ENCODE data around the gene C6orf47. TPM values are rescaled to one million over a fixed set of nuclear protein-coding genes. Genes with fewer than 3 reads are reported as not detected.

C6orf47 gene
- total and polyA plus RNA-seq, 2 of the 8 experiments (the other 6 are each of a cell fraction or from before 2014, with no cell fraction given) = 4.7 to 14.6 TPM

DNA sequence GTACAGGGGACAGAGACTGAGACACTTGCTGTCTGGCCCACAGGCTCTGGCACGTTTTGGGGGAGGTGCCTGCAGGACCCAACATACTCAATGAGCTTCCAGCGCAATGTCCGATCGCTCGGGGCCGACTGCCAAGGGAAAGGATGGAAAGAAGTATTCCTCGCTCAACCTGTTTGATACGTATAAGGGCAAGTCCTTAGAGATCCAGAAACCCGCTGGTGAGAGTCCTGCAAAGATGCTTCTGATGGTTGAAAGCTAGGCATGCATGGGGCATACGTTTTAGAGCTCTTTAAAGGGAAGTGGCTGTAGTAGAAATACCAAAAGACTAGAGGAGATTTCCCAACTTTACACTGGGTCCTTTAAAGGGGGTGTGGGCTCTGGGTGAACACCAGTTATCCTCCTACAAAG, 37.9 kb downstream of the C6orf47 start:
- H3K4me3 ChIP-seq (ENCODE audit: extremely low read depth in 1 of 4, insufficient read depth in 2 of 4, low read depth in 3 of 4, low read length in 4 of 4) = peak overlapping the region; percentile 88 to 98 (median 98); a peak in 5 of 8 replicates
- H2AFZ ChIP-seq (ENCODE audit: low read length) = no peak overlapping the region
- peak overlapping the region in 2 of 4 experiments; percentile 34 to 75; a peak in 3 of 7 replicates for H3K9ac ChIP-seq (replicated peaks in 1 of 4; ENCODE audit: extremely low read depth in 1 of 4, low read depth in 3 of 4, low read length in 3 of 4)
- H4K8ac ChIP-seq (ENCODE audit: extremely low read depth, insufficient read depth, low read length) = no peak overlapping the region
- peaks cover 5% of the 10 kb centered on the region; the same call in 1 of the 2 replicates for H3K23me2 ChIP-seq (ENCODE audit: low read depth, low read length)
- ChIA-PET CTCF (ENCODE audit: partially characterized antibody) (interaction anchor here (0.5 to 2.7 kb wide), 12 partner anchors 12 to 76 kb away, joined by 3 to 10 read pairs (median 5); partner anchors contain the start of genes ATP6V1G2, BAG6, LST1 and NFKBIL1), POLR2A (ENCODE audit: partially characterized antibody) (interaction anchor here (0.8 to 34.9 kb wide), 18 partner anchors 7 to 349 kb away, joined by 3 to 883 read pairs (median 5); partner anchors contain the start of genes APOM, ATP6V1G2, BAG6 and C6orf47)
- no peak overlapping the region for H2BK120ac ChIP-seq (replicated peaks; ENCODE audit: low read depth, low read length)
- H3K23ac ChIP-seq (ENCODE audit: insufficient read length) = no peak overlapping the region
- no peak for FAIRE-seq
- no peak overlapping the region for H2BK5ac ChIP-seq (ENCODE audit: low read depth, low read length)
- TF ChIP-seq, protein P1, sequence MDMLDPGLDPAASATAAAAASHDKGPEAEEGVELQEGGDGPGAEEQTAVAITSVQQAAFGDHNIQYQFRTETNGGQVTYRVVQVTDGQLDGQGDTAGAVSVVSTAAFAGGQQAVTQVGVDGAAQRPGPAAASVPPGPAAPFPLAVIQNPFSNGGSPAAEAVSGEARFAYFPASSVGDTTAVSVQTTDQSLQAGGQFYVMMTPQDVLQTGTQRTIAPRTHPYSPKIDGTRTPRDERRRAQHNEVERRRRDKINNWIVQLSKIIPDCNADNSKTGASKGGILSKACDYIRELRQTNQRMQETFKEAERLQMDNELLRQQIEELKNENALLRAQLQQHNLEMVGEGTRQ (IDR thresholded peaks at IDR 0.05; ENCODE audit: low read length) = no peak
- no peak for TF ChIP-seq CEBPB (IDR thresholded peaks at IDR 0.05; ENCODE audit: low read depth, low read length)
- no peak for TF ChIP-seq CBX8 (IDR thresholded peaks at IDR 0.05; ENCODE audit: borderline replicate concordance, low read depth, low read length)
- no peak for TF ChIP-seq MAFK (IDR thresholded peaks at IDR 0.05; ENCODE audit: low read depth, low read length)
- TF ChIP-seq, protein P2, sequence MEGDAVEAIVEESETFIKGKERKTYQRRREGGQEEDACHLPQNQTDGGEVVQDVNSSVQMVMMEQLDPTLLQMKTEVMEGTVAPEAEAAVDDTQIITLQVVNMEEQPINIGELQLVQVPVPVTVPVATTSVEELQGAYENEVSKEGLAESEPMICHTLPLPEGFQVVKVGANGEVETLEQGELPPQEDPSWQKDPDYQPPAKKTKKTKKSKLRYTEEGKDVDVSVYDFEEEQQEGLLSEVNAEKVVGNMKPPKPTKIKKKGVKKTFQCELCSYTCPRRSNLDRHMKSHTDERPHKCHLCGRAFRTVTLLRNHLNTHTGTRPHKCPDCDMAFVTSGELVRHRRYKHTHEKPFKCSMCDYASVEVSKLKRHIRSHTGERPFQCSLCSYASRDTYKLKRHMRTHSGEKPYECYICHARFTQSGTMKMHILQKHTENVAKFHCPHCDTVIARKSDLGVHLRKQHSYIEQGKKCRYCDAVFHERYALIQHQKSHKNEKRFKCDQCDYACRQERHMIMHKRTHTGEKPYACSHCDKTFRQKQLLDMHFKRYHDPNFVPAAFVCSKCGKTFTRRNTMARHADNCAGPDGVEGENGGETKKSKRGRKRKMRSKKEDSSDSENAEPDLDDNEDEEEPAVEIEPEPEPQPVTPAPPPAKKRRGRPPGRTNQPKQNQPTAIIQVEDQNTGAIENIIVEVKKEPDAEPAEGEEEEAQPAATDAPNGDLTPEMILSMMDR (IDR thresholded peaks at IDR 0.05; ENCODE audit: control extremely low read depth in 1 of 3, insufficient read depth in 1 of 3, low read depth in 1 of 3, low read length in 3 of 3) = no peak
- TF ChIP-seq RFX5 (IDR thresholded peaks at IDR 0.05; ENCODE audit: borderline replicate concordance, low read depth, low read length) = no peak
- TF ChIP-seq TEAD4 (IDR thresholded peaks at IDR 0.05; ENCODE audit: low read depth, low read length) = no peak
- H2BK20ac ChIP-seq (ENCODE audit: low read length) = no peak overlapping the region
- no peak overlapping the region for H2BK12ac ChIP-seq (ENCODE audit: low read depth, low read length)
- peaks cover 24 to 46% of the 10 kb centered on the region in 2 experiments for H3K79me2 ChIP-seq (ENCODE audit: control insufficient read depth in 1 of 2, insufficient read depth in 2 of 2, low read length in 2 of 2)
- H3K4ac ChIP-seq (replicated peaks; ENCODE audit: insufficient read length, low read depth, low read length) = no peak overlapping the region
- H4K5ac ChIP-seq (ENCODE audit: insufficient read length, low read depth, low read length) = no peak overlapping the region
- 85% methylated on average over 10 of the region's 10 CpGs; no CpG with 5 or more reads in 1 of the 2 experiments for WGBS, 2 experiments (ENCODE audit: extremely low coverage in 1 of 2, insufficient coverage in 1 of 2, insufficient read length in 1 of 2, insufficient replicate concordance in 2 of 2, low coverage in 1 of 2, low lambda C conversion rate in 2 of 2, missing lambda C conversion rate in 1 of 2)
- H4K20me1 ChIP-seq (replicated peaks in 1 of 2; ENCODE audit: control insufficient read depth in 1 of 2, insufficient read depth in 2 of 2, low read length in 2 of 2) = peaks cover 4 to 18% of the 10 kb centered on the region in 2 experiments
- H3K36me3 ChIP-seq (ENCODE audit: control insufficient read depth in 2 of 4, insufficient read depth in 4 of 4, low read length in 3 of 4) = peaks cover 45 to 59% (median 48%) of the 10 kb centered on the region in 4 experiments
- H2BK15ac ChIP-seq (ENCODE audit: low read length) = no peak overlapping the region
- no peaks in the 10 kb centered on the region for H3K27me3 ChIP-seq (replicated peaks in 1 of 4; ENCODE audit: control insufficient read depth in 3 of 4, extremely low read depth in 1 of 4, insufficient read depth in 3 of 4, low read length in 3 of 4)
- no peak overlapping the region for H3K14ac ChIP-seq (ENCODE audit: insufficient read length)
- no peak overlapping the region for H3K56ac ChIP-seq (replicated peaks; ENCODE audit: insufficient read length, low read depth, low read length)
- peak overlapping the region; percentile 10; the same call in 1 of the 2 replicates for H3K27ac ChIP-seq (ENCODE audit: low read depth, low read length)
- peak overlapping the region; percentile 81 to 93 for H3K4me2 ChIP-seq (ENCODE audit: insufficient read depth in 1 of 2, low read depth in 2 of 2, low read length in 2 of 2)
- no peak overlapping the region for H3K18ac ChIP-seq (ENCODE audit: extremely low read depth, low read length)
- H2AK5ac ChIP-seq (ENCODE audit: low read depth, low read length) = no peak overlapping the region
- no peak overlapping the region for H4K91ac ChIP-seq (replicated peaks; ENCODE audit: insufficient read length, low read length)
- H3K4me1 ChIP-seq (replicated peaks in 1 of 4; ENCODE audit: control insufficient read depth in 3 of 4, insufficient read depth in 4 of 4, low read length in 3 of 4) = peaks cover 0 to 2% (median 0%) of the 10 kb centered on the region in 4 experiments; a peak in 1 of 7 replicates
- H3K79me1 ChIP-seq (ENCODE audit: low read depth, low read length) = peaks cover 15% of the 10 kb centered on the region; the same call in 1 of the 2 replicates
- DNase-seq (ENCODE audit: low read depth in 1 of 2, low spot score in 2 of 2) = no peak
- no peaks in the 10 kb centered on the region for H3K9me3 ChIP-seq (ENCODE audit: insufficient read depth in 2 of 2, low read depth in 1 of 2, low read length in 1 of 2)
